Tibial artery (tissue), 4 donors: ENCODE measurements around the gene C1S.

Source experiments
- DNase-seq, 2 donors: peaks; one replicate each; pipeline ENCODE4 v3.0.0-alpha.2; 2019
- H3K27ac ChIP-seq, 2 donors: fragments of 200-600 bp; sonication (generic) in 1 of 2; 1 replicate in 1 of 2; 2 replicates in 1 of 2; pipeline ENCODE4 v1.5.1; 2018 to 2019; ENCODE audit warnings: mild to moderate bottlenecking in 1 of 2
- H3K27me3 ChIP-seq, 2 donors: fragments of 200-600 bp; sonication (generic) in 1 of 2; one replicate each; pipeline versions ENCODE4 v1.5.1 to v1.6.0; 2016 to 2019
- H3K36me3 ChIP-seq, 3 donors: fragments of 200-600 bp; sonication (generic) in 2 of 3; one replicate each; pipeline ENCODE4 v1.5.1; 2016 to 2019; ENCODE audit warnings: mild to moderate bottlenecking in 2 of 3
- H3K4me1 ChIP-seq, 4 donors: fragments of 200-600 bp; sonication (generic) in 2 of 4; 1 replicate in 3 of 4; 2 replicates in 1 of 4; pipeline ENCODE4 v1.5.1; 2016 to 2019
- H3K4me3 ChIP-seq, 2 donors: fragments of 200-600 bp; sonication (generic) in 1 of 2; 1 replicate in 1 of 2; 2 replicates in 1 of 2; pipeline ENCODE4 v1.5.1; 2018 to 2019; ENCODE audit warnings: mild to moderate bottlenecking in 2 of 2
- H3K9me3 ChIP-seq, 3 donors: fragments of 200-600 bp; sonication (generic) in 1 of 3; one replicate each; pipeline ENCODE4 v1.5.1; 2016 to 2019
- CTCF ChIP-seq, 2 experiments: fragments of 200-600 bp in 1 of 2; fragments of 450-650 bp in 1 of 2; IDR thresholded peaks; one replicate each; pipeline ENCODE4 v1.5.1; 2017 to 2019; ENCODE audit warnings: antibody characterized with exemption in 2 of 2, mild to moderate bottlenecking in 1 of 2, moderate library complexity in 1 of 2
- intact Hi-C: fragments of 100-400 bp; cut with DNase I; formaldehyde crosslinking; loops from one replicate; pipeline ENCODE4 v1.15.0; 2023; ENCODE audit warnings: low total_unique reads

C1S gene

DNA sequence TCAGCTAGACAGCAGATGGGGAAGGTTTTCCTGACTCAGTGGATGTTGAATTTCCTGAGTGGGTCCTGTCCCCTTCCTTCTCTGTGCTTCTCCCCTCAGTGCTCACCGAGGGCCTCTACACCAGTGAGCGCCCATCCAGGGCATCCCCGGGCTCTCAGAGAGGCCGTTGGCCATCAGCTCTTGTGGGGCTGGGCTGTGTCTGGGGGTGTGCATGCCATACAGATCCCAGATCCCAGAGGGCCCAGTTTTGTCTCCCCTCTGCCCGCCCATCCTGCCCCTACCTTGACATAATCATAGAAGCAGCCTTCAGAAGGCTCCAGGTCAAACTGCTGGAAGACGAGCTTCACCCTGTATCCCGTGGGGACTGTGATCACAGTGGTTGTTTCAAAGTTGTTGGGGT is 30.7 kb downstream of the C1S start:
- H3K4me1 ChIP-seq = peaks cover 0 to 47% (median 38%) of the 10 kb centered on the region in 4 donors
- no peak for DNase-seq
- no peak for TF ChIP-seq CTCF (IDR thresholded peaks at IDR 0.05)
- peaks cover 33 to 40% (median 36%) of the 10 kb centered on the region in 3 donors for H3K36me3 ChIP-seq
- H3K27me3 ChIP-seq = no peaks in the 10 kb centered on the region
- peak overlapping the region; percentile 78 to 87 for H3K27ac ChIP-seq
- H3K4me3 ChIP-seq = peak overlapping the region; percentile 57
- no peaks in the 10 kb centered on the region for H3K9me3 ChIP-seq
- intact Hi-C loops = loop anchor here (5.0 kb wide), 1 partner anchor 886 kb away; no protein-coding TSS in a partner anchor

DNA sequence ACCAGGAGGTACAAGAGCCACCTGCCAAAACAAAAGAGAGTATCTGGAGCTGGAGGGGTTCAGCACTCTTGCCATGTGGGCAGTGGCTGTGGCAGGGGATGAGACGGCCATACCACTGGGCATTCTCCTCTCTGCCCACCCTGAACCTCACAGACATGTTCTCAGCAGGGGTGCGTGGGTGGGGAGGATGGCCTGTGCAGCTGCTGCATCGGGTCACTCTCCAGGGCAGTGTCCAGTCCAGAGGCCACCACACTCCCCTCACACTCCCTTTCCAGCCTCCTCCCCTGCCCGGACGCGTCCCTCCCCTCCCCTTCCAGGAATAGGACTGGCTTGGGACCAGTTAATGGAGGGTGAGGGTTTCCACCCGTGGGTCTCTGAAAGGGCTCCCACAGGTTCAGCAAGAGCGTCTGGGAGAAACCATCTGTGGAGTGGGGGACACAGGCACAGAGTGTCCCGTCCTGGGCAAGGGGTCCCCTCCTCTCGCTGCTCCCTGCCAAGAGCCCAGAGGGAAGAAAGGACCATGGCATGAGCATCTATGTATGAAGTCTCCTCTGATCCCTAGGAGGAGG is 31.2 kb downstream of the C1S start:
- Histone ChIP-seq H3K36me3 (peaks cover 27 to 34% (median 31%) of the 10 kb centered on the region in 3 donors), H3K4me3 (peak overlapping the region; percentile 57), H3K27me3 (no peaks in the 10 kb centered on the region), H3K4me1 (peaks cover 0 to 47% (median 38%) of the 10 kb centered on the region in 4 donors), H3K27ac (peak overlapping the region; percentile 78 to 87), H3K9me3 (no peaks in the 10 kb centered on the region)
- TF ChIP-seq CTCF (IDR thresholded peaks at IDR 0.05) = no peak
- DNase-seq = peak in 1 of 2 donors; percentile 61
- intact Hi-C loops = loop anchor here (2.0 to 5.0 kb wide), 2 partner anchors 31 to 886 kb away; partner anchors contain the start of gene C1S

DNA sequence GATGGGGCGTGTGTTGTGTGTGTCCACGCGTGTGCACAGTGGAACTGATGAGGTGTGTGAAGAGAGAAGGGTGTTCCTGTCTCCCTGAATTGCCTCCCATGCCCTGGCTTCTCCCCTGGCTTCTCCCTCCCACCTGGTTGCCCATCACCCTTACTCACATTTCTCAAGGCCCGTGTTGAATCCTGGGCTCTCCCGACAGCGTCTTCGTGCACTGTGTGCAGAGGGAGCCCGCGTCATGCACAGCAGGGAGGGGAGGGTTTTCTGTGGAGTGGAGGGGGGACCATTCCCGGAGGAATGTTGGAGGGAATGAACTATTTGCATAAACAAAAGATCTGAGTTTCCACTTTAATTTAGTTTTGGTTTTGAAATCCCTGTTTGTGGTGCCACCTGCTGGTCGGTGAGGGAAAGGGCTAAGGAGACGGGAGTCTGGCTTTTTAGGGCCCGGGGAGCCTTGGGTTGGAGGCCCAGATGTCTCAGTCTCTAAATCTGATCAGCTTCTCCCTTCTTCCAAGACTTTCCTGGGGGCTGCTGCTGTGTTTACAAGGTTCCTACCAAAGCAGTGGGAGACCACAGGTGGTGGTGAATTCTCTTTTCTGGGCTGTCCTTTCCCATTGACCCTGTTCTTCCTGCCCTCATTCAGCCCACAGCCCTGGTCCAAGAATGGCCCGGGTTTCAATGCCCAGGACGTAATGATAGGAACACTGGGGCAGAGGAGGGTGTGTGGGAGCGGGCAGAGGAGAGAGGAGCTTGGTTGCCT is 31.9 kb downstream of the C1S start, which contains the start of gene C1R:
Gene C1R, minus strand, starts transcription at position 217 of the 757 bp plus-strand sequence. Its CDS starts 57 bp downstream, at position 160.
- Histone ChIP-seq H3K4me1 (peaks cover 0 to 47% (median 38%) of the 10 kb centered on the region in 4 donors), H3K27ac (peak within 1 kb of the TSS; percentile 78 to 87)

GRCh38 chr12:7092986-7093460 is 32.5 kb downstream of the C1S start:
- TF ChIP-seq CTCF (IDR thresholded peaks at IDR 0.05) = no peak
- intact Hi-C loops = loop anchor here (2.0 to 5.0 kb wide), 2 partner anchors 32 to 884 kb away; partner anchors contain the start of gene C1S

More for the DNA sequence above, 31.9 kb downstream of the C1S start, which contains the start of gene C1R:
- TF ChIP-seq CTCF (IDR thresholded peaks at IDR 0.05) = peak; percentile 85 to 92
- intact Hi-C loops = loop anchor here (2.0 to 5.0 kb wide), 2 partner anchors 32 to 885 kb away; partner anchors contain the start of gene C1S
- peak; percentile 89 to 92 for DNase-seq
- no peaks in the 10 kb centered on the region for H3K9me3 ChIP-seq
- no peaks in the 10 kb centered on the region for H3K27me3 ChIP-seq
- peaks cover 26 to 31% (median 27%) of the 10 kb centered on the region in 3 donors for H3K36me3 ChIP-seq
- peak within 1 kb of the TSS; percentile 57 for H3K4me3 ChIP-seq

GRCh38 chr12:7093486-7093885 is 33.0 kb downstream of the C1S start:
- H3K4me3 ChIP-seq = no peak overlapping the region
- peak in 1 of 2 donors; percentile 20 for DNase-seq
- H3K27ac ChIP-seq = peak overlapping the region; percentile 78 to 87
- intact Hi-C loops = loop anchor here (2.0 to 5.0 kb wide), 2 partner anchors 33 to 884 kb away; partner anchors contain the start of gene C1S
- TF ChIP-seq CTCF (IDR thresholded peaks at IDR 0.05) = no peak
- H3K27me3 ChIP-seq = no peaks in the 10 kb centered on the region
- H3K4me1 ChIP-seq = peaks cover 0 to 47% (median 38%) of the 10 kb centered on the region in 4 donors
- peaks cover 15 to 31% (median 20%) of the 10 kb centered on the region in 3 donors for H3K36me3 ChIP-seq
- H3K9me3 ChIP-seq = no peaks in the 10 kb centered on the region

More at GRCh38 chr12:7092986-7093460, 32.5 kb downstream of the C1S start:
- Histone ChIP-seq H3K27ac (peak overlapping the region; percentile 78 to 87), H3K4me3 (no peak overlapping the region), H3K4me1 (peaks cover 0 to 47% (median 38%) of the 10 kb centered on the region in 4 donors), H3K27me3 (no peaks in the 10 kb centered on the region), H3K36me3 (peaks cover 20 to 31% (median 23%) of the 10 kb centered on the region in 3 donors), H3K9me3 (no peaks in the 10 kb centered on the region)
- peak in 1 of 2 donors; percentile 22 for DNase-seq
